NCI-H2196 (cell line): Measurements from ENCODE around the gene ZNF23.

Experiments used
- DNase-seq: peaks from one replicate; lab custom pipeline; 2025; ENCODE audit not compliant: unreplicated experiment; lab: John Stamatoyannopoulos, UW

Gene ZNF23

GRCh38 chr16:71472051-71472450 is 10.0 kb upstream of the ZNF23 start:
- no peak for DNase-seq

GRCh38 chr16:71467810-71468209 is 5.8 kb upstream of the ZNF23 start:
- no peak for DNase-seq

GRCh38 chr16:71464231-71464630 is 2.2 kb upstream of the ZNF23 start:
- DNase-seq: no peak

DNA sequence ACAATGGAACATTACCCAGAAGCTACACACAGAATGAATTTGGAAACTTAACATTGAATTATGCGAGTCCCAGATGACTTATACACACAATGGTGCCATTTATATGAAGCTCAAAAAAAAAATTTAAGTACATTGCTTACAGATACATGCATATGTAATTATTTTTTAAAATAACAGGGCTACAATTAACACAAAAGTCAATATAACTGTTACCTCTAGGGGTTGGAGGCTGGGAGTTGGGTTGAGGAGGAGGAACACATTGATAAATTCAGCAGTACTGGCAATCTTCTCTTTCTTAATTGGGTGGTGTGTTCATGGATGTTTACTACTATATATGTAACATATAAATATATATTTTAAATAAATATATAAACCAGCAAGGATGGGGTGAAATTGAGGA is 1.1 kb downstream of the ZNF23 start:
- DNase-seq: no peak

DNA sequence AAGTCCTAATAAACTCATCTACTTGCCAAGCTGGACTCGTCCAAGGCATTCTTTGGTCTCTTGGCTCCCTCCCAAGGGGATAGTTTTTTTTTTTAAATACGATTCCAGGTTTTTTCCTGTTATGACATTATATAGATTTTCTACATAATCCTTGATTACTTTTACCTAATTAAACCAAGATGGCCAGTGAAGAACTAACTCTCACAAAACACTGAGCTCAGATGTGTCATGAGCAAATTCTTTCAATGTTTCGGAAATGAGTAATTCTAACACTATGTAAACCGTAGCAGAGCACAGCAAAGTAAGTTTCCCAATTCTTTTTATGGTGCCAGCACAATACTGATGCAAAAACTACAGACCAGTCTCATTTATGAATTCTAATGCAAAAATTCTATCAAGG is 1.8 kb downstream of the ZNF23 start:
- no peak for DNase-seq

DNA sequence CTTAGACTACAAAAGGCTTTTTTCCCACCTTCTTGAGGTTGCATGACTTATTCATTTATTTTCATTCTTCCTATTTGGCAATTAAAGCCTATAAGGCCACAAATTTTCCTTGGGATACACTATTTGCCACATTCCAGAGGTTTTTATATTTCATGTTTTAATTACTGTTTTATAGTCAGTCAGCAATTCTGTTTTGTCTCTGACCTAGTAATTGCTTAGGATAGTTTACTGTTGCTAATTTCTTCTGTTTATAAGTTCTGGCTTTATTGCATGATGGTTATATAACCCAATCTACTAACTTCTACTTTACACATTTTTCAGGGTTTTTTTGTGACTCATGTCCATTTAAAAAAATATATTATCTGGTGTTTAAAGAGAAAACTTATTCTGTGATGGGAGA is 2.5 kb downstream of the ZNF23 start:
- no peak for DNase-seq

GRCh38 chr16:71456801-71457200 is 5.2 kb downstream of the ZNF23 start:
- no peak for DNase-seq

GRCh38 chr16:71453036-71453435 is 9.0 kb downstream of the ZNF23 start:
- DNase-seq: no peak

GRCh38 chr16:71449020-71449419 is 13.0 kb downstream of the ZNF23 start:
- no peak for DNase-seq

GRCh38 chr16:71448274-71448866 is 13.7 kb downstream of the ZNF23 start:
- DNase-seq: no peak

DNA sequence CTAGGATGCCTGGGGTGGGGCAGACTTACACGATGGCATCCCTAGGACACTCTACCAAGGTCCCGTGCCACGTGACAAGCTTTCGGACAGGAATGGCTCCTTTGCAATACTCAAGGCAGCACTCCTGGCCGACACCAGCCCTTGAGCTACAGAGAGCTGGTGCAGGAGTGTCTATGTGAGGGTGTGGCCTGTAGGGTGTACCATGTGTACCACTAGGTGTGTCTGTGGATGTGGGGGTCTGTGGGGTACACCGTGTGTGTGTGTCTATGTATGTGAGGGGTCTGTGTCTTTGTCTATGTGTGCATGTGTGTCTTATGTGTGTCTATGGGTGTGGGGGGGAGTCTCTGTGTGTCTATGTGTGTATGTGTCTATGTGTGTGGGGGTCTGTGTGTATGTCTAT is 18.3 kb downstream of the ZNF23 start:
- DNase-seq: no peak

GRCh38 chr16:71442051-71442440 is 20.0 kb downstream of the ZNF23 start, which contains the start of gene TLE7:
TSS of gene TLE7 (minus strand) at chr16:71442054. CDS start at chr16:71433324, 8,730 bp downstream.
- DNase-seq: no peak

GRCh38 chr16:71441348-71442050 is 20.5 kb downstream of the ZNF23 start:
- no peak for DNase-seq

- no peak for DNase-seq
Measured at GRCh38 chr16:71440669-71441347, 21.2 kb downstream of the ZNF23 start.

GRCh38 chr16:71439523-71439922 is 22.5 kb downstream of the ZNF23 start:
- DNase-seq: no peak

DNA sequence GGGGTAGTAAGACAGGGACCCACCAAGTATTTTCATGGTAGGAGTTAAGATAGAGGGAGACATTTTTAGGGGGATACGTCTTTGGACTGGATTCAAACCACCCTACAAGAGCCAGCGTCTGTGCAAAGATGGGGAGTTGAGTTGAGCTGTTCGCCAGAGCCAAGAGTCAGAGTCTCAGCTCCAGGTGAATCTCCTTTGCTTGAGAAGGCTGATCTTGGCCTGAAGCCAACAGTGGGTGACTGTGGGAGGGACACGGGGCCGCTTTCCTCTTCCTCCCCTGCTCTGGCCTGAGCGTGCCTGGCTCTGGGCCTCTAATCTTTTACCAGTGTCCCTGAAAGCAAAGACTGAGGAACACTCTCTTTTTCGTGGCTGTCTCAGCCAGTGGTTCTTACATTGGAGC is 25.6 kb downstream of the ZNF23 start:
- DNase-seq: no peak

- DNase-seq: no peak
Measured at GRCh38 chr16:71432906-71433305, 29.1 kb downstream of the ZNF23 start.

GRCh38 chr16:71431991-71432390 is 30.1 kb downstream of the ZNF23 start:
- DNase-seq: no peak

GRCh38 chr16:71431176-71431575 is 30.9 kb downstream of the ZNF23 start:
- DNase-seq: no peak

- DNase-seq: no peak
Measured at GRCh38 chr16:71430744-71431143, 31.3 kb downstream of the ZNF23 start.

GRCh38 chr16:71429581-71429980 is 32.5 kb downstream of the ZNF23 start:
- no peak for DNase-seq

- DNase-seq: no peak
Measured at GRCh38 chr16:71428883-71429282, 33.2 kb downstream of the ZNF23 start.
